Measurements from ENCODE around the gene PLS3.

GRCh38 chrX:115535844-115536243, 25.1 kb upstream of the PLS3 start:
- no peak for TF ChIP-seq CTCF (IDR thresholded peaks at IDR 0.05)
- TF ChIP-seq POLR2A (IDR thresholded peaks at IDR 0.05), result no peak

Measured in breast epithelium (tissue), 3 donors.